Measurements from ENCODE around the gene DNAJB11. TPM values are rescaled to one million over a fixed set of nuclear protein-coding genes. Genes with fewer than 3 reads are reported as not detected.

DNAJB11 gene
- total RNA-seq, 1 donor from 2014 or later = 57.6 TPM

DNA sequence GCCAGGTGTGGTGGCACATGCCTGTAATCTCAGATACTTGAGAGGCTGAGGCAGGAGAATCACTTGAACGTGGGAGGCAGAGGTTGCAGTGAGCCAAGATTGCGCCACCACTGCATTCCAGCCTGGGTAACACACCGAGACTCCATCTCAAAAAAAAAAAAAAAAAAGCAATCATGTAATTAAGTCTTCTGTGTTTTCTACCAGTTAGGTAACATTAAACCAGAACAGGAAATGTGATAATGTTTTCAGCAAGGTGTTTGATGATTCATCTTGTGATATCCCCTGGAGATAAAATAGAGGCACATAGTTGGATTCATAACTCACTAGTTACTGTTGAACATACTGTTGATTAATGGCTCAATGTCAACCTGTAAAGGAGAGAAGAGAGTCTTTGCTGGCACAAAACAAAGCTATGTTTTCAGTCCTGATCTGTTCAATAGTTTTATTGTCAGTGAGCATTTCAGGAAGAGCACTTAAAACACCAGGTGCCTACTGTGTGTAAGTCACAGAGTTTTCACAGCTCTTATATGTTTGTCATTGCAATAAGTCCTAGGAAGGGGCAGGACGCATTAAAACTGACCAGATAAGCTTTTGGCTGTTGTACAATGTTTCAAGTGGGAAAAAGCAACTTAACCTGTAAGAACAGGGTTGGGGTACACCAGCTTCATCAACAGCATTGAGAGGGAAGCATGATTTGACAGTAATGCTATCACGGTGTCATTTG is 19.5 kb downstream of the DNAJB11 start:
- TF ChIP-seq, protein P1, sequence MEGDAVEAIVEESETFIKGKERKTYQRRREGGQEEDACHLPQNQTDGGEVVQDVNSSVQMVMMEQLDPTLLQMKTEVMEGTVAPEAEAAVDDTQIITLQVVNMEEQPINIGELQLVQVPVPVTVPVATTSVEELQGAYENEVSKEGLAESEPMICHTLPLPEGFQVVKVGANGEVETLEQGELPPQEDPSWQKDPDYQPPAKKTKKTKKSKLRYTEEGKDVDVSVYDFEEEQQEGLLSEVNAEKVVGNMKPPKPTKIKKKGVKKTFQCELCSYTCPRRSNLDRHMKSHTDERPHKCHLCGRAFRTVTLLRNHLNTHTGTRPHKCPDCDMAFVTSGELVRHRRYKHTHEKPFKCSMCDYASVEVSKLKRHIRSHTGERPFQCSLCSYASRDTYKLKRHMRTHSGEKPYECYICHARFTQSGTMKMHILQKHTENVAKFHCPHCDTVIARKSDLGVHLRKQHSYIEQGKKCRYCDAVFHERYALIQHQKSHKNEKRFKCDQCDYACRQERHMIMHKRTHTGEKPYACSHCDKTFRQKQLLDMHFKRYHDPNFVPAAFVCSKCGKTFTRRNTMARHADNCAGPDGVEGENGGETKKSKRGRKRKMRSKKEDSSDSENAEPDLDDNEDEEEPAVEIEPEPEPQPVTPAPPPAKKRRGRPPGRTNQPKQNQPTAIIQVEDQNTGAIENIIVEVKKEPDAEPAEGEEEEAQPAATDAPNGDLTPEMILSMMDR (IDR thresholded peaks at IDR 0.05; ENCODE audit: partially characterized antibody, unreplicated experiment) = no peak
- H3K27ac Mint-ChIP-seq (ENCODE audit: unreplicated experiment) = no peak overlapping the region
- H3K27me3 Mint-ChIP-seq (ENCODE audit: unreplicated experiment) = no peaks in the 10 kb centered on the region
- no peak overlapping the region for H3K4me3 Mint-ChIP-seq (ENCODE audit: unreplicated experiment)
- H3K4me1 Mint-ChIP-seq (ENCODE audit: low read depth, unreplicated experiment) = no peaks in the 10 kb centered on the region
- H3K36me3 Mint-ChIP-seq (ENCODE audit: unreplicated experiment) = no peaks in the 10 kb centered on the region
- DNase-seq = no peak
- H3K9me3 Mint-ChIP-seq (ENCODE audit: unreplicated experiment) = no peaks in the 10 kb centered on the region

DNA sequence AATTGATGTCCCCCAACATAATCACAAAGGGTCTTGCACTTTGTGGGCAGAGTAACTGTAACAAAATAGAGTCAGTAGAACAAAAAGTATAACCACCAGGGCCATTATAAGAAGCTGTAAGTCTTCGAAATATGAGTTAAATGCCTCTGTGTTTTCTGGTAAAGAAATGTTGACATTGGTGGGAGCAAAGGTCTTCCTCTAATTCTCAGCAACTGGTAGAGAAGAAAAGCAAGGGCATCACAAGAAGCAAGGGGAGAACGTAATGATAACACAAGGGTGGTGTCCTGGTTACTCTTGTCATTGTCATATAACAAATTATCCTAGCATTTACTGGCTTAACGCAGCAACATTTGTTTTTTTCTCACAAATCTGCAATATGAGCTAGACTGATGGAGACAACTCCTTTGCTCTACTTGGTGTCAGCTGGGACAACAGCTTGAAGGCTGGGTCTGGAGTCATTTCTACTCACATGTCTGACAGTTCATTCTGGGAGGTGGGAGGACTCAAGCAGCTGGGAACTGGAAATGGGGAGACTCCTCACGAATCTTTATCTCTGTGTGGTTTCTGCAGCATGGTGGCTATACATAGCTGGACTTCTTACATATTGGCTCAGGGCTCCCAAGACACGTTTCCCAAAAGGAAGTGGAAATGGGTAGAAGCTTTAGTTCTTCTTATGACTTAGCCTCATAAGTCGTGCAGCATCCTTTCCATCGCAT is 20.2 kb downstream of the DNAJB11 start:
- TF ChIP-seq, protein P1 (IDR thresholded peaks at IDR 0.05; ENCODE audit: partially characterized antibody, unreplicated experiment) = no peak
- Mint-ChIP-seq H3K9me3 (ENCODE audit: unreplicated experiment) (no peaks in the 10 kb centered on the region), H3K36me3 (ENCODE audit: unreplicated experiment) (no peaks in the 10 kb centered on the region)

DNA sequence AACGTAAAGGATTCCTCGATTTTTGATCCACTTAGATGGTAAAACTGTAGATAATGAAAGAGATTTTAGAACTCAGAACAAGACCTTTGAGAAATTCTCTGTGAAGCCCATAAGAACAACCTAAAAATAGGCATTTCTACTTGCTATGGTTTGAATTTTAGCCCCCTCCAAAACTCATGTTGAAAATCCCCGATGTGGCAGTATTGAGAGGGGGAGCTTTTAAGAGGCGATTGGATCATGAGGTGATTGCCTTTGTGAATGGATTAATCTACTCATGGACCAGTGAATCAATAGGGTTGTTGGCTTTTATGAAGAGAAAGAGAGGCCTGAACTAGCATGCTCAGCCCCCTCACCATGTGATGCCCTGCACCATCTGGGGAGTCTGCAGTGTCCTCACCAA is 22.2 kb downstream of the DNAJB11 start:
- no peaks in the 10 kb centered on the region for H3K36me3 Mint-ChIP-seq (ENCODE audit: unreplicated experiment)
- no peak for DNase-seq
- H3K27me3 Mint-ChIP-seq (ENCODE audit: unreplicated experiment) = no peaks in the 10 kb centered on the region
- no peak overlapping the region for H3K4me3 Mint-ChIP-seq (ENCODE audit: unreplicated experiment)
- H3K4me1 Mint-ChIP-seq (ENCODE audit: low read depth, unreplicated experiment) = no peaks in the 10 kb centered on the region
- TF ChIP-seq, protein P1 (IDR thresholded peaks at IDR 0.05; ENCODE audit: partially characterized antibody, unreplicated experiment) = no peak
- no peak overlapping the region for H3K27ac Mint-ChIP-seq (ENCODE audit: unreplicated experiment)
- H3K9me3 Mint-ChIP-seq (ENCODE audit: unreplicated experiment) = no peaks in the 10 kb centered on the region

More for the DNA sequence above, 20.2 kb downstream of the DNAJB11 start:
- no peaks in the 10 kb centered on the region for H3K27me3 Mint-ChIP-seq (ENCODE audit: unreplicated experiment)
- H3K27ac Mint-ChIP-seq (ENCODE audit: unreplicated experiment) = no peak overlapping the region
- DNase-seq = no peak
- H3K4me1 Mint-ChIP-seq (ENCODE audit: low read depth, unreplicated experiment) = no peaks in the 10 kb centered on the region
- no peak overlapping the region for H3K4me3 Mint-ChIP-seq (ENCODE audit: unreplicated experiment)

DNA sequence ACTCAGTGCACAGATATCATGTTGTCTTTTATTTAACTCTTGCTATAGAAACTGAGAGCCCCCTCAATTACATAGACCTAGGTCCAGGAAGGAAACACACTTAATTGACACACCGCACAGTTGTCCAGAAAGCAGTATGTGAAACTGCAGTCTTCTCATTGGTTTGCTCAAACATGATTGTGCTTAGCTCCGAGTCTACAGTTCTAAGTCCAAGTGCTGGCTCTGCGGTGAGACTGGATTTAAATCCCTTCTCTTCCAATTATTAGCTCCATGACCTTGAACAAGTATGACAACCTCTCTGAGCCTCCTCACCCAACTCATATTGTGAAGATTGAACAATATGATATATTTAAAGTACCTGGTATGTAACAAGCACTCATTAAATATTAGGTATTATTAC is 23.3 kb downstream of the DNAJB11 start:
- peaks cover 3% of the 10 kb centered on the region for H3K27me3 Mint-ChIP-seq (ENCODE audit: unreplicated experiment)
- H3K9me3 Mint-ChIP-seq (ENCODE audit: unreplicated experiment) = no peaks in the 10 kb centered on the region
- H3K4me1 Mint-ChIP-seq (ENCODE audit: low read depth, unreplicated experiment) = no peaks in the 10 kb centered on the region
- H3K36me3 Mint-ChIP-seq (ENCODE audit: unreplicated experiment) = no peaks in the 10 kb centered on the region
- no peak overlapping the region for H3K4me3 Mint-ChIP-seq (ENCODE audit: unreplicated experiment)
- TF ChIP-seq, protein P1 (IDR thresholded peaks at IDR 0.05; ENCODE audit: partially characterized antibody, unreplicated experiment) = no peak
- H3K27ac Mint-ChIP-seq (ENCODE audit: unreplicated experiment) = no peak overlapping the region
- no peak for DNase-seq

DNA sequence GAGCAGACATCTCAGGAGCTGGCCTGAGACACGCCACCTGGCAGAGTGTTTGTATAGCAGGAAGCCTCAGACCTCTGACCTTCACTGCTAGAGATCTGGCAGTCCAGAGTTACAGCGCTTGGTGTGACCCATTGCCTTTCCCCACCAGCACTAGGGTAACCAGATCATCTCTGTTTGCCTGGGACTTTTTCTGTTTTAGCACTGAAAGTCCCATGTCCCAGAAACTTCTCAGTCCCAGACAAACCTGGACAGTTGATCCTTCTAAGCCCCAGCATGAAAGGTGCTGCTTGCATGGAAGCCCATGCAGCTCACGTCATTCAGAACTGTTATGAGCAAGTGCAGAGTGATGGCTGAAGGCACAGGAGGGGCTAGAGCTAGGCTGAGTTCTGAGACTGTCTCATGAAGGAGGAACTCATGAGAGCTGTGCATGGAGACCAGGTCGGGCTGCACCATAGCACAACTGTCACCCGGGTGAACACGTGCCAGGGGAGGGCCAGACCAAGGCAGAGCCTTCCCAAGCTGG is 24.1 kb downstream of the DNAJB11 start:
- Mint-ChIP-seq H3K36me3 (ENCODE audit: unreplicated experiment) (no peaks in the 10 kb centered on the region), H3K9me3 (ENCODE audit: unreplicated experiment) (no peaks in the 10 kb centered on the region), H3K27me3 (ENCODE audit: unreplicated experiment) (peaks cover 3% of the 10 kb centered on the region), H3K4me1 (ENCODE audit: low read depth, unreplicated experiment) (no peaks in the 10 kb centered on the region), H3K4me3 (ENCODE audit: unreplicated experiment) (no peak overlapping the region), H3K27ac (ENCODE audit: unreplicated experiment) (no peak overlapping the region)
- TF ChIP-seq, protein P1 (IDR thresholded peaks at IDR 0.05; ENCODE audit: partially characterized antibody, unreplicated experiment) = no peak
- no peak for DNase-seq

Data from glutamatergic neuron (in vitro differentiated cells).